ENCODE measurements around the gene MYH7. TPM values are rescaled to one million over a fixed set of nuclear protein-coding genes. Genes with fewer than 3 reads are reported as not detected.

MYH7 gene
- total and polyA plus RNA-seq, 2 of the 4 experiments (the other 2 are of a cell fraction), result not detected

DNA sequence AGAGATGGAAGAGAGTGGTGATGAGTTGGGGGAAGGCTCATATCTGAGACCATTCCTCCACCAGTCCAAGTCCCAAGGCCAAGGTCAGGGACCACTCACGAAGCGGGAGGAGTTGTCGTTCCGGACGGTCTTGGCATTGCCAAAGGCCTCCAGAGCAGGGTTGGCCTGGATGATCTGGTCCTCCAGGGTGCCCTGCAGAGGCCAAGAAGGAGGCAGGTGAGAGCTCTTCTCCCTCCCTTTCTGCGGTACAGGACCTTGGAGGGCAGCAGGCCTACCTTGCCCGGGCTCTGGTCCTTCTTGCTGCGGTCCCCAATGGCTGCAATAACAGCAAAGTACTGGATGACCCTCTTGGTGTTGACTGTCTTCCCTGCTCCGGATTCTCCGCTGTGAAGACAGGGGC lies 4.0 kb downstream of the MYH7 start:
- Histone ChIP-seq H3K36me3 (ENCODE audit: control insufficient read depth, insufficient read depth, low read length) (no peaks in the 10 kb centered on the region), H3K9me1 (ENCODE audit: insufficient read depth, low read length) (no peaks in the 10 kb centered on the region), H4K91ac (ENCODE audit: insufficient read depth, low read depth, low read length) (no peak overlapping the region), H3K18ac (ENCODE audit: low read depth, low read length) (no peak overlapping the region), H3K4me2 (ENCODE audit: low read depth, low read length) (no peak overlapping the region), H3K9ac (ENCODE audit: low read depth, low read length) (no peak overlapping the region), H4K8ac (ENCODE audit: low read depth in 2 of 2, low read length in 2 of 2) (no peak overlapping the region), H3K14ac (replicated peaks; ENCODE audit: low read depth, low read length) (no peak overlapping the region), H3K79me1 (ENCODE audit: low read depth in 1 of 2, low read length in 2 of 2) (no peaks in the 10 kb centered on the region), H2BK20ac (ENCODE audit: low read depth, low read length) (no peak overlapping the region), H4K5ac (ENCODE audit: low read depth, low read length) (no peak overlapping the region), H3K56ac (ENCODE audit: extremely low read depth, insufficient read depth, low read length) (no peak overlapping the region), H3K4ac (ENCODE audit: low read depth, low read length) (no peak overlapping the region), H3K4me1 (ENCODE audit: control insufficient read depth, insufficient read depth, low read length) (no peaks in the 10 kb centered on the region), H2AFZ (replicated peaks; ENCODE audit: low read length, poor library complexity) (no peak overlapping the region), H2BK15ac (ENCODE audit: low read depth, low read length) (no peak overlapping the region), H2AK5ac (ENCODE audit: low read depth, low read length) (no peak overlapping the region), H2AK9ac (replicated peaks; ENCODE audit: low read depth, low read length, poor library complexity) (no peak overlapping the region), H2BK120ac (ENCODE audit: low read depth, low read length) (no peak overlapping the region), H4K20me1 (ENCODE audit: insufficient read depth, low read length) (no peaks in the 10 kb centered on the region), H3K23ac (ENCODE audit: low read depth, low read length) (no peak overlapping the region), H3K27me3 (ENCODE audit: control insufficient read depth, insufficient read depth, low read length) (peaks cover 10% of the 10 kb centered on the region; the same call in 1 of the 2 replicates), H3K9me3 (ENCODE audit: control insufficient read depth, insufficient read depth, low read length) (no peaks in the 10 kb centered on the region), H3K27ac (ENCODE audit: insufficient read depth, low read length) (no peak overlapping the region), H3K4me3 (ENCODE audit: insufficient read depth, low read depth, low read length) (no peak overlapping the region), H2BK5ac (ENCODE audit: low read depth, low read length, poor library complexity, severe bottlenecking) (no peak overlapping the region)
- intact Hi-C loops (cut with micrococcal nuclease) (no loop called here), in situ Hi-C loops (cut with MboI; ENCODE audit: low sequenced_read_pairs) (no loop called here), dilution Hi-C loops (cut with HindIII; ENCODE audit: low sequenced_read_pairs, unreplicated experiment) (no loop called here)
- ATAC-seq (ENCODE audit: low read depth), result no peak
- DNase-seq, result no peak
- ChIA-PET POLR2A (ENCODE audit: unreplicated experiment) (no interaction called here), CTCF (no interaction called here)
- WGBS, 2 experiments (ENCODE audit: extremely low coverage in 2 of 2, insufficient read length in 1 of 2), result 58% methylated on average over 3 of the region's 10 CpGs; no CpG with 5 or more reads in 1 of the 2 experiments
- BruUV-seq (replicated peaks), result no TSS peak
- no peak for TF ChIP-seq CEBPB (IDR thresholded peaks at IDR 0.05; ENCODE audit: low read depth, low read length)
- TF ChIP-seq MAFK (IDR thresholded peaks at IDR 0.05; ENCODE audit: low read depth, low read length), result no peak
- TF ChIP-seq FOS (IDR thresholded peaks at IDR 0.05; ENCODE audit: low read depth, low read length), result no peak
- TF ChIP-seq RFX5 (IDR thresholded peaks at IDR 0.05; ENCODE audit: low read depth, low read length), result no peak
- TF ChIP-seq USF2 (IDR thresholded peaks at IDR 0.05; ENCODE audit: low read depth, low read length), result no peak
- TF ChIP-seq MAZ (IDR thresholded peaks at IDR 0.05; ENCODE audit: borderline replicate concordance, low read depth, low read length), result no peak
- TF ChIP-seq BHLHE40 (IDR thresholded peaks at IDR 0.05; ENCODE audit: low read depth, low read length), result no peak
- TF ChIP-seq SMC3 (IDR thresholded peaks at IDR 0.05; ENCODE audit: low read depth, low read length), result no peak
- TF ChIP-seq ELK1 (IDR thresholded peaks at IDR 0.05; ENCODE audit: borderline replicate concordance, low read depth, low read length), result no peak
- TF ChIP-seq CTCF (conservative IDR thresholded peaks at IDR 0.05; ENCODE audit: low read depth, low read length), result no peak
- TF ChIP-seq POLR2A (IDR thresholded peaks at IDR 0.05; ENCODE audit: low read depth, low read length), result no peak
- no peak for TF ChIP-seq RAD21 (IDR thresholded peaks at IDR 0.05; ENCODE audit: low read length)
- no peak for TF ChIP-seq NFE2L2 (IDR thresholded peaks at IDR 0.05; ENCODE audit: low read depth, low read length)
- no peak for TF ChIP-seq MXI1 (IDR thresholded peaks at IDR 0.05; ENCODE audit: borderline replicate concordance, low read depth, low read length)
- TF ChIP-seq RCOR1 (IDR thresholded peaks at IDR 0.05; ENCODE audit: insufficient replicate concordance, low read length), result no peak
- TF ChIP-seq CHD1 (IDR thresholded peaks at IDR 0.05; ENCODE audit: low read depth, low read length), result no peak
